ENCODE data around the gene COA7. TPM values are rescaled to one million over a fixed set of nuclear protein-coding genes. Genes with fewer than 3 reads are reported as not detected.
"Not testable (repeated sequence)": the region's sequence is repeated elsewhere in the genome, so short reads cannot be mapped to it uniquely, and the experiment has no call there.

COA7 gene
- total RNA-seq, 1 donor from 2014 or later = 21.5 TPM

DNA sequence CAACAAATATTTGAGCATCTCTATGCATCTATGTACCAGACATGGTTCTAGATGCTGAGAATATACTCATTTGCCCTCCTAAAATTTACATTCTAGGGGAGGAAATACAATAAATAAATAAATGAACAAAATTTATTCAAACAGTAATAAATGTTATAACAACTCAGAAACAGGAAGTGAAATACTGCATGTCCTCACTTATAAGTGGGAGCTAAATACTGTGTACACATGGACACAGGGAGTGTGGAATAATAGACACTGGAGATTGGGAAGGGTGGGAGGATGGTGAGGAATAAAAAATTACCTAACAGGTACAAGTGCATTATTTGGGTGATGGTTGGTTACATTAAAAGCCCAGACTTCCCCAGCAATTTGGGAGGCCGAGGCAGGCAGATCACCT lies 4.3 kb downstream of the COA7 start:
- Mint-ChIP-seq H3K36me3 (peaks cover 25% of the 10 kb centered on the region), H3K4me3 (no peak overlapping the region), H3K9me3 (no peaks in the 10 kb centered on the region), H3K4me1 (peaks cover 2% of the 10 kb centered on the region), H3K27me3 (ENCODE audit: low read depth) (no peaks in the 10 kb centered on the region), H3K27ac (no peak overlapping the region)
- no peak for DNase-seq (ENCODE audit: low spot score in 2 of 2, unreplicated experiment in 2 of 2)
- TF ChIP-seq, protein P1, sequence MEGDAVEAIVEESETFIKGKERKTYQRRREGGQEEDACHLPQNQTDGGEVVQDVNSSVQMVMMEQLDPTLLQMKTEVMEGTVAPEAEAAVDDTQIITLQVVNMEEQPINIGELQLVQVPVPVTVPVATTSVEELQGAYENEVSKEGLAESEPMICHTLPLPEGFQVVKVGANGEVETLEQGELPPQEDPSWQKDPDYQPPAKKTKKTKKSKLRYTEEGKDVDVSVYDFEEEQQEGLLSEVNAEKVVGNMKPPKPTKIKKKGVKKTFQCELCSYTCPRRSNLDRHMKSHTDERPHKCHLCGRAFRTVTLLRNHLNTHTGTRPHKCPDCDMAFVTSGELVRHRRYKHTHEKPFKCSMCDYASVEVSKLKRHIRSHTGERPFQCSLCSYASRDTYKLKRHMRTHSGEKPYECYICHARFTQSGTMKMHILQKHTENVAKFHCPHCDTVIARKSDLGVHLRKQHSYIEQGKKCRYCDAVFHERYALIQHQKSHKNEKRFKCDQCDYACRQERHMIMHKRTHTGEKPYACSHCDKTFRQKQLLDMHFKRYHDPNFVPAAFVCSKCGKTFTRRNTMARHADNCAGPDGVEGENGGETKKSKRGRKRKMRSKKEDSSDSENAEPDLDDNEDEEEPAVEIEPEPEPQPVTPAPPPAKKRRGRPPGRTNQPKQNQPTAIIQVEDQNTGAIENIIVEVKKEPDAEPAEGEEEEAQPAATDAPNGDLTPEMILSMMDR (IDR thresholded peaks at IDR 0.05; ENCODE audit: unreplicated experiment) = no peak

DNA sequence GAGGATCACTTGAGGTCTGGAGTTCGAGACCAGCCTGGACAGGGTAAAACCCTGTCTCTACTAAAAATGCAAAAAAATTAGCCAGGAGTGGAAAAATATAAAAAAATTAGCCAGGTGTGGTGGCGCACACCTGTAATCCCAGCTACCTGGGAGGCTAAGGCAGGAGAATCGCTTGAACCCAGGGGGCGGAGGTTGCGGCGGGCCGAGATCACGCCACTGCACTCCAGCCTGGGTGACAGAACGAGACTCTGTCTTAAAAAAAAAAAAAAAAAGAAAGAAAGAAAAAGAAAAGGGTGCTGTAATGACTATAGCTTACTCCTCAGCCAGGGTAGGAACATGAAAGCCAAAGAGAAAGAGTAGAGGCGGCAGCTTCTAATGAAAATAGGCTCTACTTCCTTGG lies 4.8 kb downstream of the COA7 start:
- not testable (repeated sequence) for H3K27me3 Mint-ChIP-seq (ENCODE audit: low read depth); H3K4me1 Mint-ChIP-seq; H3K4me3 Mint-ChIP-seq; H3K27ac Mint-ChIP-seq; DNase-seq (ENCODE audit: low spot score in 2 of 2, unreplicated experiment in 2 of 2); H3K9me3 Mint-ChIP-seq
- peaks cover 25% of the 10 kb centered on the region for H3K36me3 Mint-ChIP-seq

DNA sequence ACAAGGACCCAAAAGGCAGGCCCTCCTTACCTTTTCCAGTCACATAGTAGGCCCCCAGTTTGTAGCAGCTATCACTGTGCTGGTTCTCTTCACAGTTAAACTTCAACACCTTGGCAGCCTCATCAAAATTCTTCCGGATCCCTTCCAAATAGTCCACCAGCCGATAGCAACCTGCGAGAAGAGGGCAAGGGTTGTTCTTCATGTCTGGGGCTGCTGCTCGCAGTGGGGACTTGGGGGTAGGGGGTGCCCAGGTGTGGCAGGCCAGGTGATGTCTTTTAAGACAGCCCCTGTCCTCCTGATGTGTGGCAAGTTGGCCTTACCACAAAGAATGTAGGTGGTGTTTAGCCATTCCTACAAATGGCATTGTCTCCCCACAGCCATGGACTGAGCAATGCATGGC lies 5.5 kb downstream of the COA7 start:
- Mint-ChIP-seq H3K4me3 (no peak overlapping the region), H3K27ac (no peak overlapping the region), H3K36me3 (peaks cover 27% of the 10 kb centered on the region), H3K4me1 (peaks cover 2% of the 10 kb centered on the region), H3K9me3 (no peaks in the 10 kb centered on the region), H3K27me3 (ENCODE audit: low read depth) (no peaks in the 10 kb centered on the region)
- TF ChIP-seq, protein P1 (IDR thresholded peaks at IDR 0.05; ENCODE audit: unreplicated experiment) = no peak
- no peak for DNase-seq (ENCODE audit: low spot score in 2 of 2, unreplicated experiment in 2 of 2)

DNA sequence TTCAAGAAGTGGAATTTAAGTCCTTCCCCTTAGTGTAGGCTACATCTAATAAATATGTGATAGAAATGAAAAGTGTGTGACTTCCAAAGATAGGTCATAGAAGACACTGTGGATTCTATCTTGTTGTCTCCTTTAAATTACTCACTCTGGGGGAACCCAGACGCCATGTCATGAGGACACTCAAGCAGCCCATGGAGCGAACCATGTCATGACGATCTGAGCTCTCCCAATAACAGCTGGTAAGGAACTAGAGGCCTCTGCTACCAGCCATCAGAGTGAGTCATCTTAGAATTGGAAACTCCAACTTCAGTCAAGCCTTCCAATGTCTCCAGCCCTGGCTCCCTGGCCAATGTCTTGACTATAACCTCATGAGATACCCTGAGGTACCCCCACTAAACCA lies 6.3 kb downstream of the COA7 start:
- Mint-ChIP-seq H3K27me3 (ENCODE audit: low read depth) (no peaks in the 10 kb centered on the region), H3K36me3 (peaks cover 35% of the 10 kb centered on the region), H3K4me1 (no peaks in the 10 kb centered on the region), H3K9me3 (no peaks in the 10 kb centered on the region), H3K27ac (no peak overlapping the region), H3K4me3 (no peak overlapping the region)
- no peak for DNase-seq (ENCODE audit: low spot score in 2 of 2, unreplicated experiment in 2 of 2)
- TF ChIP-seq, protein P1 (IDR thresholded peaks at IDR 0.05; ENCODE audit: unreplicated experiment) = no peak

DNA sequence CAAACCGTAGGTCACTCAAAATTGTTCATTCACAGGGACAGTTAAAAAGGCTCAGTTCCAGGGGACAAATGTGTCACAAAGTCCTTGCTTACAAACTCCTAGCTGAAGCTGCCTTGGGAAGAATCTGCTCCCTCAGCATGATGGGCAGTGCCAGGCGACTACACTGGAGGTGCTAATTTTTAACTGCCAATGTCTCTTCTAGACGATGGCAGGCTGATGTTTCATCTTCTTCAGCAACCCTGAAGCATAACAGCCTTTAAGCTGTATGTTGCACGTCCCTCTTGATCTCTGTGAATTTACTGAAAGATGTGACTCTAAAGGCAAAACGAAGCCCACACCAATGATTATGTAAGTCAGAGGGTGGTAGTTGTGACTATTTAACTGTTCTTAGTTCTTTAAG lies 11.3 kb downstream of the COA7 start:
- Mint-ChIP-seq H3K9me3 (peaks cover 3% of the 10 kb centered on the region), H3K27ac (no peak overlapping the region), H3K4me3 (no peak overlapping the region), H3K36me3 (peaks cover 19% of the 10 kb centered on the region), H3K27me3 (ENCODE audit: low read depth) (no peaks in the 10 kb centered on the region), H3K4me1 (peaks cover 1% of the 10 kb centered on the region)
- no peak for DNase-seq (ENCODE audit: low spot score in 2 of 2, unreplicated experiment in 2 of 2)
- TF ChIP-seq, protein P1 (IDR thresholded peaks at IDR 0.05; ENCODE audit: unreplicated experiment) = no peak

DNA sequence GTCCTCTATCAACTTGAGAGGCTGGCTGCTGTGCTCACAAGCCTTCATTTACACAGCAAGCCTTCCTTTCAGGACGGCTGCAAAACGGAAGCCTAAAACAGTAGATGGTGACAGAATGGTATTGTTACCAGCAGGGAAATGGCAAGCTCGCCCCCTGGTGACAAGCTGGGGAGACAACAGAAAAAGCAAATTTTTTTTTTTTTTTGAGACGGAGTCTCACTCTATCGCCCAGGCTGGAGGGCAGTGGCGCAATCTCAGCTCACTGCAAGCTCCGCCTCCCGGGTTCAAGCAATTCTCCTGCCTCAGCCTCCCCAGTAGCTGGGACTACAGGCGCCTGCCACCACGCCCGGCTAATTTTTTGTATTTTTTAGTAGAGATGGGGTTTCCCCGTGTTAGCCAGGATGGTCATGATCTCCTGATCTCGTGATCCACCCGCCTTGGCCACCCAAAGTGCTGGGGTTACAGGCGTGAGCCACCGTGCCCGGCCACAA lies 11.8 kb downstream of the COA7 start:
- H3K9me3 Mint-ChIP-seq; H3K27me3 Mint-ChIP-seq (ENCODE audit: low read depth); H3K4me1 Mint-ChIP-seq; H3K4me3 Mint-ChIP-seq; H3K27ac Mint-ChIP-seq: not testable (repeated sequence)
- peak; percentile 44 to 74 for DNase-seq (ENCODE audit: low spot score in 2 of 2, unreplicated experiment in 2 of 2)
- H3K36me3 Mint-ChIP-seq = peaks cover 16% of the 10 kb centered on the region
- TF ChIP-seq, protein P1 (IDR thresholded peaks at IDR 0.05; ENCODE audit: unreplicated experiment) = peak; percentile 85

Data from mesothelial cell of epicardium (in vitro differentiated cells).